SKM-1 treated with dmso at 0.1 percent for 144 hours (cell line): ENCODE data around the gene CDH9.
"Not testable (repeated sequence)": the region's sequence is repeated elsewhere in the genome, so short reads cannot be mapped to it uniquely, and the experiment has no call there.

ENCODE experiments used
- DNase-seq: peaks from one replicate; lab custom pipeline; 2025; ENCODE audit not compliant: unreplicated experiment; lab: John Stamatoyannopoulos, UW

The CDH9 gene

GRCh38 chr5:26959290-26959689 lies 79.1 kb downstream of the CDH9 start:
- DNase-seq = no peak

- no peak for DNase-seq
Observed at GRCh38 chr5:26955161-26955560, 83.2 kb downstream of the CDH9 start.

- DNase-seq = no peak
Observed at GRCh38 chr5:26948921-26949320, 89.5 kb downstream of the CDH9 start.

GRCh38 chr5:26945901-26946300 lies 92.5 kb downstream of the CDH9 start:
- DNase-seq = no peak

- no peak for DNase-seq
Observed at GRCh38 chr5:26942481-26942880, 95.9 kb downstream of the CDH9 start.

- no peak for DNase-seq
Observed at GRCh38 chr5:26940994-26941393, 97.4 kb downstream of the CDH9 start.

- no peak for DNase-seq
Observed at GRCh38 chr5:26932238-26932637, 106.1 kb downstream of the CDH9 start.

GRCh38 chr5:26921439-26921838 lies 116.9 kb downstream of the CDH9 start:
- DNase-seq = no peak

GRCh38 chr5:26903469-26903868 lies 134.9 kb downstream of the CDH9 start:
- DNase-seq = no peak

GRCh38 chr5:26894719-26895263 lies 143.6 kb downstream of the CDH9 start:
- DNase-seq = no peak

- no peak for DNase-seq
Observed at GRCh38 chr5:26893078-26893477, 145.3 kb downstream of the CDH9 start.

GRCh38 chr5:26889815-26890214 lies 148.6 kb downstream of the CDH9 start:
- DNase-seq = no peak

- no peak for DNase-seq
Observed at GRCh38 chr5:26884481-26884880, 153.9 kb downstream of the CDH9 start.

- DNase-seq = no peak
Observed at GRCh38 chr5:26883375-26883774, 155.0 kb downstream of the CDH9 start.

- DNase-seq = no peak
Observed at GRCh38 chr5:26881901-26882300, 156.5 kb downstream of the CDH9 start.

GRCh38 chr5:26877154-26877553 lies 161.2 kb downstream of the CDH9 start:
- no peak for DNase-seq

- DNase-seq = no peak
Observed at GRCh38 chr5:26872337-26872736, 166.0 kb downstream of the CDH9 start.

GRCh38 chr5:26869781-26870180 lies 168.6 kb downstream of the CDH9 start:
- DNase-seq = no peak

GRCh38 chr5:26868504-26868903 lies 169.9 kb downstream of the CDH9 start:
- no peak for DNase-seq

GRCh38 chr5:26864061-26864460 lies 174.3 kb downstream of the CDH9 start:
- no peak for DNase-seq

GRCh38 chr5:26856238-26856637 lies 182.1 kb downstream of the CDH9 start:
- no peak for DNase-seq

- not testable (repeated sequence) for DNase-seq
Observed at GRCh38 chr5:26852450-26852849, 185.9 kb downstream of the CDH9 start.

- DNase-seq = no peak
Observed at GRCh38 chr5:26847041-26847736, 191.2 kb downstream of the CDH9 start.
